Neural progenitor cell (in vitro differentiated cells): ENCODE data around the gene ALPK1. TPM values are rescaled to one million over a fixed set of nuclear protein-coding genes. Genes with fewer than 3 reads are reported as not detected.
A peak's percentile ranks its signal among the peaks of the same experiment; 100 is the strongest.

Source experiments
- DNase-seq: peaks from one replicate; pipeline ENCODE4 v3.0.0-alpha.2; 2016; ENCODE audit warnings: low spot score
- H2AFZ ChIP-seq: fragments of 200-600 bp; sonication (generic); replicated peaks from 2 replicates; pipeline ENCODE4 v1.6.1; 2016; ENCODE audit warnings: antibody characterized with exemption
- H3F3A ChIP-seq: fragments of 200-600 bp; sonication (generic); 2 replicates; pipeline ENCODE4 v1.6.1; 2016; ENCODE audit warnings: antibody characterized with exemption, low read depth
- H3K27ac ChIP-seq: fragments of 200-600 bp; sonication (generic); 2 replicates; pipeline ENCODE4 v1.5.1; 2016; ENCODE audit warnings: mild to moderate bottlenecking
- H3K27me3 ChIP-seq: fragments of 200-600 bp; sonication (generic); 2 replicates; pipeline ENCODE4 v1.6.1; 2016; ENCODE audit warnings: mild to moderate bottlenecking, moderate library complexity
- H3K36me3 ChIP-seq: fragments of 200-600 bp; sonication (generic); 2 replicates; pipeline ENCODE4 v1.5.1; 2016
- H3K4me1 ChIP-seq: fragments of 200-600 bp; sonication (generic); 2 replicates; pipeline ENCODE4 v1.6.1; 2016; ENCODE audit warnings: mixed run types
- H3K4me2 ChIP-seq: fragments of 200-600 bp; sonication (generic); 2 replicates; pipeline ENCODE4 v1.6.1; 2016
- H3K4me3 ChIP-seq: fragments of 200-600 bp; sonication (generic); 2 replicates; pipeline ENCODE4 v1.5.1; 2016
- H3K79me2 ChIP-seq: fragments of 200-600 bp; sonication (generic); 2 replicates; pipeline ENCODE4 v1.6.1; 2016; ENCODE audit warnings: low read depth
- H3K9ac ChIP-seq: fragments of 200-600 bp; sonication (generic); 2 replicates; pipeline ENCODE4 v1.6.1; 2016
- H3K9me3 ChIP-seq: fragments of 200-600 bp; sonication (generic); 2 replicates; pipeline ENCODE4 v1.5.1; 2016; ENCODE audit warnings: low read depth
- H4K20me1 ChIP-seq: fragments of 200-600 bp; sonication (generic); 2 replicates; pipeline ENCODE4 v1.6.1; 2016; ENCODE audit warnings: low read depth
- H3K27ac Mint-ChIP-seq: 3 replicates; pipeline ENCODE4 v1.8.0; 2021; ENCODE audit warnings: mixed read lengths
- H3K27me3 Mint-ChIP-seq: 2 replicates; pipeline ENCODE4 v1.8.0; 2022; ENCODE audit warnings: low read depth, mild to moderate bottlenecking, inconsistent platforms, moderate library complexity, mixed read lengths; ENCODE audit not compliant: insufficient read depth
- H3K36me3 Mint-ChIP-seq: 3 replicates; pipeline ENCODE4 v1.8.0; 2021; ENCODE audit warnings: mixed read lengths
- H3K4me1 Mint-ChIP-seq: 3 replicates; pipeline ENCODE4 v1.8.0; 2021; ENCODE audit warnings: mixed read lengths
- H3K4me3 Mint-ChIP-seq: 3 replicates; pipeline ENCODE4 v1.8.0; 2021; ENCODE audit warnings: mild to moderate bottlenecking, moderate library complexity, mixed read lengths
- H3K9me3 Mint-ChIP-seq: 3 replicates; pipeline ENCODE4 v1.8.0; 2020; ENCODE audit warnings: mixed read lengths
- EZH2 ChIP-seq: fragments of 200-600 bp; sonication (generic); IDR thresholded peaks from 2 replicates; pipeline ENCODE4 v1.6.1; 2017; ENCODE audit warnings: antibody characterized with exemption, mild to moderate bottlenecking, moderate library complexity
- EZH2phosphoT487 ChIP-seq: fragments of 200-600 bp; sonication (generic); IDR thresholded peaks from 2 replicates; pipeline ENCODE4 v1.6.1; 2017; ENCODE audit warnings: antibody characterized with exemption
- total RNA-seq: library from RNA; depleted of rRNA; stranded (reverse); fragments of >200 nt; gene quantifications from 2 replicates; pipeline ENCODE4 v1.2.3, GENCODE V29; 2015; ENCODE audit warnings: low replicate concordance
- TF ChIP-seq, protein P1 (sequence below): fragments of 200-600 bp; sonication (generic); IDR thresholded peaks from 2 replicates; pipeline ENCODE4 v1.5.1; 2017; ENCODE audit warnings: antibody characterized with exemption, mild to moderate bottlenecking

The ALPK1 gene
- total RNA-seq, 1 donor from 2014 or later = 0.41 TPM

DNA sequence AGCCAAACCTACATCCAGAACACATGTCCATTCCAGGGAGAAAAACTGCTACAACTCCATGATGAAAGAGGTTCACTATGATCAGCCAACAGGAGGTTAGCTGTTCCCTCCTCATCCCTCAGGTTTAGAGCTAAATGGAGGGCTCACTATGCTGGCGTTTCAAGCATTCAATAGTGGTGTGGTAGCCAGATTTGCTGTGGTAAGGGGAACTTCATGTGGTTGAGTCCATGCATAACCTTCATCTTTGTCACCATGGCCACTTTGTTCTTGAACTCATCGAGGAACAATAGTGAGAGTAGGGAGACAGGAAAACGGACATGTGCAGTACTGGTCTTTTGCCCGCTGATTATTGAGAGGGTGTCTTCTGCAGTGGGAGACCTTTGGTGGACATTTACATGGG lies 33.8 kb downstream of the ALPK1 start:
- Mint-ChIP-seq H3K4me3 (no peak overlapping the region), H3K27ac (no peak overlapping the region), H3K4me1 (peaks cover 6% of the 10 kb centered on the region), H3K27me3 (peaks cover 7% of the 10 kb centered on the region), H3K36me3 (no peaks in the 10 kb centered on the region), H3K9me3 (no peaks in the 10 kb centered on the region)
- Histone ChIP-seq H3K79me2 (no peaks in the 10 kb centered on the region), H3K4me2 (no peak overlapping the region), H2AFZ (no peak overlapping the region), H3K27me3 (peaks cover 76% of the 10 kb centered on the region), H3K4me3 (no peak overlapping the region), H3K27ac (no peak overlapping the region), H3K9me3 (no peaks in the 10 kb centered on the region), H3K4me1 (no peaks in the 10 kb centered on the region), H3F3A (no peaks in the 10 kb centered on the region), H4K20me1 (no peaks in the 10 kb centered on the region), H3K36me3 (no peaks in the 10 kb centered on the region), H3K9ac (no peak overlapping the region)
- TF ChIP-seq, protein P1, sequence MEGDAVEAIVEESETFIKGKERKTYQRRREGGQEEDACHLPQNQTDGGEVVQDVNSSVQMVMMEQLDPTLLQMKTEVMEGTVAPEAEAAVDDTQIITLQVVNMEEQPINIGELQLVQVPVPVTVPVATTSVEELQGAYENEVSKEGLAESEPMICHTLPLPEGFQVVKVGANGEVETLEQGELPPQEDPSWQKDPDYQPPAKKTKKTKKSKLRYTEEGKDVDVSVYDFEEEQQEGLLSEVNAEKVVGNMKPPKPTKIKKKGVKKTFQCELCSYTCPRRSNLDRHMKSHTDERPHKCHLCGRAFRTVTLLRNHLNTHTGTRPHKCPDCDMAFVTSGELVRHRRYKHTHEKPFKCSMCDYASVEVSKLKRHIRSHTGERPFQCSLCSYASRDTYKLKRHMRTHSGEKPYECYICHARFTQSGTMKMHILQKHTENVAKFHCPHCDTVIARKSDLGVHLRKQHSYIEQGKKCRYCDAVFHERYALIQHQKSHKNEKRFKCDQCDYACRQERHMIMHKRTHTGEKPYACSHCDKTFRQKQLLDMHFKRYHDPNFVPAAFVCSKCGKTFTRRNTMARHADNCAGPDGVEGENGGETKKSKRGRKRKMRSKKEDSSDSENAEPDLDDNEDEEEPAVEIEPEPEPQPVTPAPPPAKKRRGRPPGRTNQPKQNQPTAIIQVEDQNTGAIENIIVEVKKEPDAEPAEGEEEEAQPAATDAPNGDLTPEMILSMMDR = no peak
- TF ChIP-seq EZH2 (no peak), EZH2phosphoT487 (no peak)
- no peak for DNase-seq

DNA sequence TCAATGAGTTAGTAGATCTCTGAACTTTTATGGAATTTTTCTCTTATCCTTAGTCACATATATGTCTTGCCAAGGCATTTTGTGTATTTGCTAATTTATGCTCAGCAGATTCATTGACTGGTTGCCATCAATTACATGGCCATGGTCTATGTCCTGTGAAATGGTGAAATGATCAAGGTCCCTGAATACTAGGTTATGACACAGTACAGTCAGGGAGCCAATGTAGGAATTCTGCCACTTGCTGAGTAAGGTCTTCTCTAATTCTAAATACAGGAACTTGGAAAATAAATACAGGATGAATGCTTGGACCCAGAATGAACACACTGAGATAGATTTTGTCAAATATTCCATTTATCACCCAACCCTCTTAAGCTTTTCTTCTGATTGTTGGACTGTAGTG lies 35.2 kb downstream of the ALPK1 start:
- Mint-ChIP-seq H3K4me3 (no peak overlapping the region), H3K27ac (no peak overlapping the region), H3K27me3 (peaks cover 7% of the 10 kb centered on the region), H3K4me1 (peaks cover 6% of the 10 kb centered on the region), H3K9me3 (no peaks in the 10 kb centered on the region), H3K36me3 (no peaks in the 10 kb centered on the region)
- H3F3A ChIP-seq = no peaks in the 10 kb centered on the region
- no peaks in the 10 kb centered on the region for H4K20me1 ChIP-seq
- no peak overlapping the region for H3K4me3 ChIP-seq
- H3K79me2 ChIP-seq = no peaks in the 10 kb centered on the region
- no peaks in the 10 kb centered on the region for H3K9me3 ChIP-seq
- H3K36me3 ChIP-seq = no peaks in the 10 kb centered on the region
- H3K27me3 ChIP-seq = peaks cover 61% of the 10 kb centered on the region
- no peak overlapping the region for H2AFZ ChIP-seq
- no peak overlapping the region for H3K4me2 ChIP-seq
- no peaks in the 10 kb centered on the region for H3K4me1 ChIP-seq
- no peak overlapping the region for H3K27ac ChIP-seq
- no peak overlapping the region for H3K9ac ChIP-seq
- TF ChIP-seq EZH2 (no peak), EZH2phosphoT487 (no peak)
- TF ChIP-seq, protein P1 = no peak
- DNase-seq = no peak

DNA sequence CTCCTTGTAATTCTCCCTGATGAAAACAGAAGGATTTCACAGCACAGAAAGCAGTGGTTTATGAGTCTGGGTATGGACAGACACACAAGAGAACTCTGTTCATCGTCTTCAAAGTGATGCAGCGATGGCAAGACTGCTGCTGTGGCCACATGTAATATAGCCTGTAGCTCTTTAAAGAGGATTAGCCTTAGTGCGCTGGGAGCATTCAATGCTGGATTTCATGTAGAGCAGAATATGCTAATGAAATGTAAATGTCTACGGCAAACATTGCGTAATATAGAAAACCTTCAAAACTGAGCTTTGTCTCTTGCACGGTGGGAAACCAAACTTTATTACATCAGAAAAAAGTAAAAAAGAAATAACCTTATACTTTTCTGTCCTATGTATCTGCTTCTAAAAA lies 42.9 kb downstream of the ALPK1 start:
- TF ChIP-seq EZH2phosphoT487 (no peak), EZH2 (no peak)
- TF ChIP-seq, protein P1 = no peak
- peak overlapping the region; percentile 50 for H2AFZ ChIP-seq
- no peak overlapping the region for H3K27ac ChIP-seq
- peaks cover 55% of the 10 kb centered on the region for H3K4me1 ChIP-seq
- H3K9me3 Mint-ChIP-seq = no peaks in the 10 kb centered on the region
- peak overlapping the region; percentile 62 for H3K4me2 ChIP-seq
- no peaks in the 10 kb centered on the region for H3K9me3 ChIP-seq
- no peaks in the 10 kb centered on the region for H3K36me3 ChIP-seq
- peaks cover 63% of the 10 kb centered on the region for H3F3A ChIP-seq
- peak; percentile 71 for DNase-seq
- peaks cover 5% of the 10 kb centered on the region for H3K27me3 Mint-ChIP-seq
- peaks cover 46% of the 10 kb centered on the region for H3K4me1 Mint-ChIP-seq
- no peaks in the 10 kb centered on the region for H3K36me3 Mint-ChIP-seq
- H3K4me3 Mint-ChIP-seq = peak overlapping the region; percentile 36
- no peaks in the 10 kb centered on the region for H3K79me2 ChIP-seq
- H3K9ac ChIP-seq = no peak overlapping the region
- peaks cover 22% of the 10 kb centered on the region for H3K27me3 ChIP-seq
- peak overlapping the region; percentile 15 for H3K4me3 ChIP-seq
- no peaks in the 10 kb centered on the region for H4K20me1 ChIP-seq
- H3K27ac Mint-ChIP-seq = no peak overlapping the region
